RCC 7860 (cell line): ENCODE data around the gene ZCWPW1.
"Not testable (repeated sequence)": the region's sequence is repeated elsewhere in the genome, so short reads cannot be mapped to it uniquely, and the experiment has no call there.

Experiments
- DNase-seq: peaks from one replicate; pipeline ENCODE4 v3.0.0-alpha.2; 2015; ENCODE audit warnings: low spot score
- FAIRE-seq: peaks from 2 replicates; lab custom pipeline; 2012; peaks lifted over from hg19 to GRCh38; lab: Jason Lieb, UNC

Gene ZCWPW1

DNA sequence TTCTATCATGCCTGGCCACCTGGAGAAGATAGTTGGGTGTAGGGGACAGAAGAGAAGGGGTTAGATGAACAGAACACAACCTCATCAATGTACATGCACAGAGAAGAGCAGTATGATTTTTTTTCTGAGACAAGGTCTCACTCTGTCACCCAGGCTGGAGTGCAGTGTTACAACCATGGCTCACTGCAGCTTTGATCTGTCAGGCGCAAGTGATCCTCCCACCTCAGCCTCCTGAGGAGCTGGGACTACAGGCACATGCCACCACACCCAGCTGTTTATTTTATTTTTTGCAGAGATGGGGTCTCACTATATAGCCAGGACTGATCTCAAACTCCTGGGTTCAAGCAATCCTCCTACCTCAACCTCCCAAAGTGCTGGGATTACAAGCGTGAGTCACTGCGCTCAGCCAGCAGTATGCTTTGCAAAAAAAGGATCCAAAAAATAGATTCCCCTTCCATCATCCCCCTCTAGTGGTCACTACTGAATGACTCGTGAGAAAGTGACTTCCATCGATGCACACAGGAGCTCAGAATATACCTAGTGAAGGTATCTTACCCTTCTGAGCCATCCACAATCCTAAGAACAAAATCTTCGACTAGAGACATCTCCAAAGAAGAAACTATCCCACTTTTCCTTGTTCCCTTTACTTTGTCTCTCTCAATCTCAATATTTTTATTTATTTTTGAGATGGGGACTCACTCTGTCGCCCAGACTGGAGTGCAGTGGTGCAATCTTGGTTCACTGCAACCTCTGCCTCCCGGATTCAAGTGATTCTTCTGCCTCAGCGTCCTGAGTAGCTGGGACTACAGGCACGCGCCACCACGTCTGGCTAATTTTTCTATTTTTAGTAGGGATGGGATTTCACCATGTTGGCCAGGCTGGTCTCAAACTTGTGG is 21.0 kb downstream of the ZCWPW1 start:
- peak; percentile 66 for DNase-seq
- peak; percentile 72 for FAIRE-seq

- DNase-seq (no peak), FAIRE-seq (no peak)
These were observed 21.7 kb downstream of the ZCWPW1 start for GRCh38 chr7:100406767-100407166.

DNA sequence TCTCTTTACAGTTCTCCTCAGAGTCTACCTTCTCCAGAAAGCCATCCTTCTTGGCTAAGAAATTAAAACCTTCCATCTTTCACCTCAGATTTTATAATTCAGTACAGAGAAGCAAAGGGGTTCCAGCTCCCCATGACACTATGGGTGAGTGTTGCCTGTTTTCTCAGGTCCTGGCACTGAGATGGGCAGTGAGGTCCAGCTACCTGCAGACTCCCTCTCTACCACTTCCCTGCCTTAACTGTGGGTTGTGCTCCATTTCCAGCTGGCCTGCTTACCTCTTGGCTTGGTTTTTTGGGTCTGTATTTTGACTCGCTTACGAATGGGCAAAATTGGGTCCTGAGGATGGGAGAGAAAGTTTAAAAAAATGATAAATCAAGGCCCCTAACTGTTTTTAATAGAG is 26.3 kb downstream of the ZCWPW1 start:
- FAIRE-seq, result no peak

GRCh38 chr7:100401811-100402210 is 26.7 kb downstream of the ZCWPW1 start:
- FAIRE-seq (no peak), DNase-seq (no peak)

More for the DNA sequence above, 26.3 kb downstream of the ZCWPW1 start:
- no peak for DNase-seq

DNA sequence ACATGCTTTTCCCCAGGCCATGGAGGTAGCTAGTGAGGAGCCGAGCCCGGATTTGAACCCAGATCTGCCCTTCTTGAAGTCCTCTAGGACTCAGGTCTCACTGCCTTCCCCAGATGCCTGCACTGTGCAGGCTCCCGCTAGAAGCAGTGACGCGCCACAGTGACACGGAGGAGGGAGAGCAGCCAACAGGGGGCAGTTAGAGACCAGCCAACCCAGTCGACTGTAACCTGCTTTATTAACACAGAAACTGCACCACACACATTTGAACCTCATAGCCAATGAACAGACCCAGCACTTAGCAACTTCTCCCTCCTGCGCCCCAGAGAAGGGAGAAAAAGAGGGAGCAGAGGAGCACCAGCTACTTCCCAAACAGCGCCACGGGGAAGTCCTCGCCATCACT is 27.8 kb downstream of the ZCWPW1 start:
- FAIRE-seq (no peak), DNase-seq (no peak)

- FAIRE-seq (no peak), DNase-seq (no peak)
These were observed 28.5 kb downstream of the ZCWPW1 start for GRCh38 chr7:100400041-100400440.

- DNase-seq (no peak), FAIRE-seq (no peak)
These were observed 30.3 kb downstream of the ZCWPW1 start for GRCh38 chr7:100398239-100398638.

DNA sequence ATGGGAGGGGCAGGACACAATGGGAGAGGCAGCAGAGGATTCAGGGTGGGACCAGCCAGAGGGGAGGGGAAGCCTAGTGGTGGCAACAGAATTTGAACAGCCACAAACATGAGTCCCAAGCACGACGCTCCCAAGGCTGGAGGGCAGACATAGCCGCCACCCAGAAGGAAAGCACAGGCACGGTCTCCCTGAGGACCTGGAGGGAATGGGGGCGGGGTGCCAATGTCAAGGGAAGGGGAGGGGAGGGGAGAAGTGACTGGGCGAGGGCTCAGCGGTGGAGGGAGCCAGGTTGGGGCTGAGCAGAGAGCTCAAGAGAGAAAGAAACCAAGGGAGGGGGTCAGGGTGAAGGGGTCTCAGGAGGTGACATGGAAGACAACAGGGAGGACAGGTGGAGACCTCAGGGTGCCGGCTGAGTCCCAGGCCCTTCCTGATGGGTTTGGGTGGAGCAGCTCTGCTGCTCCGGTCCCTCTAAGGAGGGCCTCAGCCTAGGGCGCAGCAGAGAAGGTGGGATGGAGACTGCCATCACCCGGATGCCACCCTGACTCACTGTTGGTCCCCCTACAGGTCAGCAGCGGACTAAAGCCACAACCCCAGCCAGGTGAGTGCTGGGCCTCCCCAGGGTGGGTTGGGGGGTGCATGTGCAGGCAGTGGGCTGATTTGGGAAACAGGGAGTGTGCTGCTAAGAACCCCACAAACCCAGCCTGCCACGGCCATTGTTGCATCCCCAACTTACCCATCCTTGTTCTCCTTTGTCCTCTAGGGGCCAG is 31.0 kb downstream of the ZCWPW1 start:
- no peak for FAIRE-seq
- no peak for DNase-seq

DNA sequence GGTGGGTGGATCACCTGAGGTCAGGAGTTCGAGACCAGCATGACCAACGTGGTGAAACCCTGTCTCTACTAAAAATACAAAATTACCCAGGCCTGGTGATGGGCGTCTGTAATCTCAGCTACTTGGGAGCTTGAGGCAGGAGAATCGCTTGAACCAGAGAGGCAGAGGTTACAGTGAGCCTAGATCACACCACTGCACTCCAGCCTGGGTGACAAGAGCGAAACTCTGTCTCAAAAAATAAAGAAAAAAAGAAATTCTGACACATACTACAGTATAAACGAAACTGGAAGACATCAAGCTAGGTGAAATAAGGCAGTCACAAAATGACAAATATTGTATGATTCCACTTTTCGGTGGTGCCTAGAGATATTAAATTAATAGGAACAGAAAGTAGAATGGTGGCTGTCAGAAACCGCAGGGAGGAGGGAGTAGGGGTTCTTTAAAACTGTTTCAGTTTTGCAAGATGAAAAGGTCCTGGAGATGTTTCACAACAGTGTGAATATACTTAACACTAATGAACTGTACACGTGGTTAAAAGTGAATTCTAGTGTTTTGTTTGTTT is 32.0 kb downstream of the ZCWPW1 start:
- FAIRE-seq (no peak), DNase-seq (no peak)

DNA sequence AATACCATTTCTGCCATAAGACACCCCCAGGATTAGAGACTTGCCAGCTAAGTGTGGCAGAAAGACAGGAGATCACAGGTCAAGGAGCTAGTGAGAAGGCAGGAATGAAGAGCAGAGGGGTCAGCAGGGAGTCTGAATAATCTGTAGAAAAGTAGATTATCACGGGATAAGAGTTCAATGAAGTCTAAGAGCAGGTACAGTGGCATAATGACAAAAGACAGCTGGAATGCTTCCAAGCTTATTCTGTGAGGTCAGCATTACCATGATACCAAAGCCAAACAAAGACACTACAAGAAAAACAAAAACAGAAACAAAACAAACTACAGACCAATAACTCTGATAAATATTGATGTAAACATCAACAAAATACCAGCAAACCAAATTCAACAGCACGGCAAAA is 34.4 kb downstream of the ZCWPW1 start:
- DNase-seq (no peak), FAIRE-seq (no peak)

GRCh38 chr7:100393233-100393905 is 35.1 kb downstream of the ZCWPW1 start:
- no peak for DNase-seq
- FAIRE-seq, result no peak

DNA sequence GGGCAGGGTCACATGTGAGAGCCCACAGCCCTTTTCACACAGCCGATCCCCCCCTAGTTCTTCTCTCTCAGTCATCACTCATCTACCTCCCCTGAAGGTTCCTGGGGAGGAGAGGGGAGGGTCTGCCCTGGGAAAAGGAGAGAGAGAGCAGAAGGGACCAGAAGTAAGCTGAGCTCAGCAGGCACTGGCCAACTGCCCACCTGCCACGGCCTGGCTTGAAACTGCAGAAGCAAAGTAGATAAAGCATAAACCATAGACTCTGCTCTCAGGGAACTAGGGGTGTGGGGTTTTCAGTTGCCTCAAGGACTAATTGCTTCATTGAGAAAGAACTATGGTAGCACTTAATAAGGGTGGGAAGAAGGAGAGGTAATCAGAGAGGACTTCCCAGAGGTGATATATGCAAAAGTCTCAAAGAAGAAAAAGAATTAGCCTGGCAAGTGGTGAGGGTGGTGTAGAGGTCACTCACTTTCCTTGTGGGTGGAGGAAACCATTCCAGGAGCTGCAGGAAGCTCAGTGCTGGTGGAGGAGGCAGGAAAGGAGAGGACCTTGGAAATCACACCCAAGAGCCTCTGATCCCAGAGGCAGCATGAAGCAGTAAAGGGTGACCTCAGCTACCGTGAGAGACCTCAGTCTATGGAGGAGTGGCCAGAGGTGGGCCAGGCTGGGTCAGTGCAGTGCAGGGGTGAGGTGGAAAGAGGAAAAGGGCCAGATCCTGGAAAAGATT is 38.1 kb downstream of the ZCWPW1 start:
- FAIRE-seq (no peak), DNase-seq (no peak)

DNA sequence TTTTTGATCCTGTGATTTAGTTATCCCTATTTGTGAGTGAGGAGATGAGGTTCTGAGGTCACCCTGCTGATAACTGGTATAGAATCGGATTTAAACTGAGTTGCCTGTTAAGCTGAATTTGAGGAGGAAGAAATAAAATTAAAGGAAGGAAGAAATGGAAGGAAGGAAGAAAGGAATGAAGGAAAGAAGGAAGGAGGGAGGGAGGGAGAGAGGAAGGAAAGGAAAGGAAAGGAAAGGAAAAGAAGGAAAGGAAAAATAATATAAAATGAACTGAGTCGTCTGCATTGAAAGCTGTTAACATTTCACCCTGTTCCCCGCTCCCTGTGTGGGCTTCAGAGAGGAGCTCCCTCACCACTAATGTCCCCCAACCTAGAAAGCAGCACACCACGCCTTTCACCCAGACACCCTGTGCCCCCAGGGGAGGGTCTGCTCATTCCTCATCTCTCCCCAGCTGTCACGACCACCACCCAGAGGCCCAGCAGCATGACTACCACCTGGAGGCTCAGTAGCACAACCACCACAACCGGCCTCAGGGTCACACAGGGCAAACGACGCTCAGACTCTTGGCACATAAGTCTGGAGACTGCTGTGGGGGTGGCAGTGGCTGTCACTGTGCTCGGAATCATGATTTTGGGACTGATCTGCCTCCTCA is 38.9 kb downstream of the ZCWPW1 start:
- DNase-seq (no peak), FAIRE-seq (no peak)

- no peak for FAIRE-seq
- no peak for DNase-seq
These were observed 40.8 kb downstream of the ZCWPW1 start for GRCh38 chr7:100387695-100388094.

DNA sequence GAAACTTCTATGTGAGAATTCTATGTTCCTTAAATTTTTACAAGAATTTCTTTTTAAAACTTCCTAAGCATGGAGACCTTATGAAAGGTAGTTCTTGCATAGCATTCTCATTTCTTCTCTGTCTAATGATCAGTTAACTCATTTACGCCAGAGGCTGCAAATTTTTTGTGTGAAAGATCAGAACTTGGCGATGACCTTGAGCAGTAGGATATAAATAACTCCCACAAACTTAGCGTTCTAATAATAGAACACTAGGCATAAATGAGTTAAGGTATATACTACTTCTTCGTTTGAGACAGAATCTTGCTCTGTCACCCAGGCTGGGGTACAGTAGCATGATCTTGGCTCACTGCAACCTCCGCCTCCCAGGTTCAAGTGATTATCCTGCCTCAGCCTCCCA is 41.6 kb downstream of the ZCWPW1 start:
- DNase-seq (no peak), FAIRE-seq (no peak)

DNA sequence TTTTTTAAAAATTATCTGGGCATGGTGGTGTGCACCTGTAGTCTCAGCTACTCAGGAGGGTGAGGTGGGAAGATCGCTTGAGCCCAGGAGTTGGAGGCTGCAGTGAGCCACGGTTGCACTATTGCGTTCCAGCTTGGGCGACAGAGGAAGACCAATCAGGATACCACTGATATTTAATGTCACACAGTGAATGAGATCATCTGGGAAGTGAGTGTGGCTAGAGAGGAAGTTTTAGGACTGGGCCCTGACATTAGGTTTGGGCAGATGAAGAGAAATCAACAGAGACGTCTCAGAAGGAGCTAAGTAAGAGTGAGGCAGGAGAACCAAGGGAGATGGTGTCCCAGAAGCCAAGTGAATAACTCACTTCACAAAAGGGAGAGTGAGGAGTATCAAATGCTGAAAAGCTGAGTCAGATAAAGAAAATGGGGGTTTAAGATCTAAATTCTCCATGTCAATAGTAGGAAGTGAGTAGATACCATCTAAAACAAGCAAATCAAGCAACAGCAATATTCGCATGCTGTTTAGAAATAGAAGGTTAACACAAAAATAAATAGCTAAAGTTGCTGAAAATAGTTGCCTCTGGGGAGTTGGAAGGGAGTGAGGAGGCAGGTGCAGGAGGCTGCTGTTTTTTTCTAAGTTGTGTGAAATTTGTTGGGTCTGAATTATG is 43.7 kb downstream of the ZCWPW1 start:
- no peak for DNase-seq
- FAIRE-seq, result no peak

- FAIRE-seq, DNase-seq: not testable (repeated sequence)
These were observed 46.2 kb downstream of the ZCWPW1 start for GRCh38 chr7:100382234-100382853.

- not testable (repeated sequence) for FAIRE-seq, DNase-seq
These were observed 46.8 kb downstream of the ZCWPW1 start for GRCh38 chr7:100381531-100382233.
